GM12878 (cell line): Measurements from ENCODE around the gene GNL3. TPM values are rescaled to one million over a fixed set of nuclear protein-coding genes. Genes with fewer than 3 reads are reported as not detected.

Experiments used
- ATAC-seq: fragments of 200-7000 bp; cut with Tn5 transposase; 3 replicates; pipeline ENCODE4 v1.9.1; 2020; ENCODE audit warnings: mild to moderate bottlenecking, moderate library complexity
- Bru-seq: library from RNA; stranded (reverse); fragments of 400-500 nt; gene quantifications from one replicate; lab custom pipeline; 2021; lab: Mats Ljungman, UMichigan
- BruChase-seq, 2 experiments: library from RNA; stranded (reverse); fragments of 400-500 nt; gene quantifications; one replicate each; lab custom pipeline; 2021; lab: Mats Ljungman, UMichigan
- BruUV-seq: library from RNA; stranded (reverse); fragments of 400-500 nt; replicated peaks from 2 replicates; lab custom pipeline; 2021; lab: Mats Ljungman, UMichigan
- CTCF ChIA-PET: fragments of 300-600 bp; sonication (Branson Sonifier 250); formaldehyde crosslinking; extraction: SDS; loops from one replicate; lab custom pipeline; 2021; ENCODE audit warnings: inconsistent platforms; lab: Yijun Ruan, JAX
- POLR2A ChIA-PET: fragments of 350-600 bp; formaldehyde crosslinking; extraction: SDS; loops from one replicate; lab custom pipeline; 2021; ENCODE audit warnings: inconsistent platforms; lab: Charles Lee
- RAD21 ChIA-PET: fragments of 300-600 bp; sonication (Branson Sonifier 250); formaldehyde crosslinking; loops from one replicate; lab custom pipeline; 2023; ENCODE audit warnings: antibody characterized with exemption; ENCODE audit not compliant: unreplicated experiment; lab: Charles Lee
- SMC1A ChIA-PET: fragments of 300-600 bp; sonication (Branson Sonifier 250); formaldehyde crosslinking; loops from one replicate; lab custom pipeline; 2023; ENCODE audit not compliant: unreplicated experiment, uncharacterized antibody; lab: Charles Lee
- DNase-seq: peaks from one replicate; pipeline ENCODE4 v3.0.0-alpha.2; 2011; ENCODE audit warnings: low read depth, low spot score
- FAIRE-seq: peaks from 3 replicates; lab custom pipeline; 2011; peaks lifted over from hg19 to GRCh38; lab: Jason Lieb, UNC
- H2AFZ ChIP-seq: 2 replicates; pipeline ENCODE4 v1.6.0; 2011; ENCODE audit warnings: low read depth, low read length, control low read depth; ENCODE audit not compliant: control insufficient read depth
- H3K27ac ChIP-seq: 2 replicates; pipeline ENCODE4 v1.5.1; 2011; ENCODE audit warnings: control low read depth; ENCODE audit not compliant: control insufficient read depth, insufficient read depth
- H3K27me3 ChIP-seq, 2 experiments: replicated peaks in 1 of 2; 2 replicates each; pipeline versions ENCODE4 v1.6.0 to v1.6.1; 2011; ENCODE audit warnings: low read length in 1 of 2; ENCODE audit not compliant: control insufficient read depth in 2 of 2, insufficient read depth in 2 of 2
- H3K36me3 ChIP-seq, 2 experiments: 2 replicates each; pipeline ENCODE4 v1.5.1; 2011; ENCODE audit warnings: low read length in 1 of 2; ENCODE audit not compliant: control insufficient read depth in 2 of 2, insufficient read depth in 2 of 2
- H3K4me1 ChIP-seq: 2 replicates; pipeline ENCODE4 v1.6.1; 2011; ENCODE audit warnings: mild to moderate bottlenecking, low read length, moderate library complexity, mixed read lengths; ENCODE audit not compliant: control insufficient read depth, insufficient read depth
- H3K4me2 ChIP-seq: 2 replicates; pipeline ENCODE4 v1.6.0; 2011; ENCODE audit warnings: control low read depth; ENCODE audit not compliant: control insufficient read depth, insufficient read depth
- H3K4me3 ChIP-seq: fragments of 200-600 bp; sonication (generic); 2 replicates; pipeline ENCODE4 v1.5.1; 2016
- H3K79me2 ChIP-seq: 2 replicates; pipeline ENCODE4 v1.6.0; 2011; ENCODE audit warnings: low read length; ENCODE audit not compliant: control insufficient read depth, insufficient read depth
- H3K9ac ChIP-seq: 2 replicates; pipeline ENCODE4 v1.8.0; 2011; ENCODE audit warnings: low read length, control low read depth, mixed read lengths; ENCODE audit not compliant: control insufficient read depth, insufficient read depth
- H3K9me3 ChIP-seq: replicated peaks from 3 replicates; pipeline ENCODE4 v1.5.1; 2011; ENCODE audit warnings: mild to moderate bottlenecking, low read length; ENCODE audit not compliant: control insufficient read depth, insufficient read depth
- H4K20me1 ChIP-seq: 2 replicates; pipeline ENCODE4 v1.6.0; 2011; ENCODE audit not compliant: control insufficient read depth, insufficient read depth
- ATF7 ChIP-seq: fragments of 450-650 bp; IDR thresholded peaks from 2 replicates; pipeline ENCODE4 v1.6.1; 2016; ENCODE audit warnings: low read depth, mild to moderate bottlenecking
- BHLHE40 ChIP-seq, 2 experiments: fragments of 450-650 bp in 1 of 2; IDR thresholded peaks; 2 replicates each; pipeline ENCODE4 v1.6.1; 2011 to 2017; ENCODE audit warnings: low read depth in 2 of 2, borderline replicate concordance in 1 of 2, improper control_type of control experiment in 1 of 2, low read length in 1 of 2, mild to moderate bottlenecking in 1 of 2
- CHD1 ChIP-seq: IDR thresholded peaks from 2 replicates; pipeline ENCODE4 v1.6.1; 2012; ENCODE audit warnings: low read depth, low read length, improper control_type of control experiment
- EGR1 ChIP-seq, 2 experiments: IDR thresholded peaks; 1 replicate in 1 of 2; 2 replicates in 1 of 2; pipeline ENCODE4 v1.6.1; 2011 to 2012; ENCODE audit warnings: low read depth in 2 of 2, low read length in 2 of 2, borderline replicate concordance in 1 of 2, mild to moderate bottlenecking in 1 of 2, moderate library complexity in 1 of 2
- EP300 ChIP-seq, 2 experiments: fragments of 150-350 bp in 1 of 2; IDR thresholded peaks; 2 replicates each; pipeline ENCODE4 v1.6.1; 2011 to 2012; ENCODE audit warnings: low read depth in 2 of 2, low read length in 2 of 2, borderline replicate concordance in 1 of 2, improper control_type of control experiment in 1 of 2, inconsistent platforms in 1 of 2; ENCODE audit not compliant: control insufficient read depth in 1 of 2
- EZH2 ChIP-seq: IDR thresholded peaks from 2 replicates; pipeline ENCODE4 v1.6.1; 2012; ENCODE audit warnings: low read depth, mild to moderate bottlenecking, control low read depth, inconsistent platforms, low read length, borderline replicate concordance; ENCODE audit not compliant: control insufficient read depth
- FOXK2 ChIP-seq: fragments of 450-650 bp; IDR thresholded peaks from 2 replicates; pipeline ENCODE4 v1.6.1; 2017; ENCODE audit warnings: mild to moderate bottlenecking, moderate library complexity
- KLF5 ChIP-seq: fragments of 450-650 bp; IDR thresholded peaks from 2 replicates; pipeline ENCODE4 v1.6.1; 2014; ENCODE audit warnings: mild to moderate bottlenecking; ENCODE audit not compliant: partially characterized antibody
- RAD51 ChIP-seq: fragments of 450-650 bp; IDR thresholded peaks from 2 replicates; pipeline ENCODE4 v1.6.1; 2016; ENCODE audit warnings: moderate library complexity, mild to moderate bottlenecking, inconsistent platforms
- WGBS: methylation state at CpG from one replicate; pipeline ENCODE4 v1.1.6; 2016; ENCODE audit warnings: low lambda C conversion rate; ENCODE audit not compliant: insufficient replicate concordance, insufficient coverage; ENCODE audit errors: missing lambda C conversion rate; 5-methylcytosine and 5-hydroxymethylcytosine counted together
- in situ Hi-C: fragments of 300-500 bp; cut with MboI; formaldehyde crosslinking; loops from 9 replicates; pipeline ENCODE4 v1.14.3; 2018; ENCODE audit warnings: mixed read lengths
- intact Hi-C: fragments of 100-400 bp; cut with micrococcal nuclease; formaldehyde crosslinking; loops from one replicate; pipeline ENCODE4 v1.14.2; 2022; ENCODE audit not compliant: unreplicated experiment
- long read RNA-seq, 2 experiments: library from polyadenylated mRNA; unstranded; transcript quantifications; one replicate each; pipeline ENCODE4 v2.0.0, GENCODE V29; 2019 to 2020
- polyA minus RNA-seq, 3 experiments: library from RNA; depleted of rRNA, polyadenylated mRNA; stranded (reverse); fragments of >200 nt; gene quantifications; 2 replicates each; pipeline ENCODE4 v1.2.3, GENCODE V29; 2011
- polyA plus RNA-seq, 11 experiments: library from polyadenylated mRNA; depleted of rRNA in 4 of 11; unstranded in 6 of 11; stranded (reverse) in 5 of 11; fragments of >200 nt; fragmentation: Nextera tagmentation in 4 of 11; fragmentation: Illumina TruSeq in 1 of 11; extraction: Ambion mirVana in 4 of 11; extraction: Trizol in 1 of 11; gene quantifications; 1 replicate in 1 of 11; 2 replicates in 10 of 11; pipeline versions ENCODE4 v1.2.1 to v1.2.3, GENCODE V29; 2011 to 2016; ENCODE audit warnings: inconsistent platforms in 2 of 11, missing spikeins in 2 of 11, low read depth in 1 of 11
- total RNA-seq, 4 experiments: library from RNA; depleted of rRNA in 3 of 4; stranded (reverse); fragments of >200 nt in 3 of 4; fragmentation: Illumina TruSeq in 1 of 4; extraction: Trizol in 1 of 4; gene quantifications; 2 replicates each; pipeline versions ENCODE4 v1.2.1 to v1.2.3, GENCODE V29; 2013 to 2021
- TF ChIP-seq, protein P1 (sequence below): fragments of 450-650 bp; IDR thresholded peaks from 2 replicates; pipeline ENCODE4 v1.6.1; 2017; ENCODE audit warnings: borderline replicate concordance

Gene GNL3, protein sequence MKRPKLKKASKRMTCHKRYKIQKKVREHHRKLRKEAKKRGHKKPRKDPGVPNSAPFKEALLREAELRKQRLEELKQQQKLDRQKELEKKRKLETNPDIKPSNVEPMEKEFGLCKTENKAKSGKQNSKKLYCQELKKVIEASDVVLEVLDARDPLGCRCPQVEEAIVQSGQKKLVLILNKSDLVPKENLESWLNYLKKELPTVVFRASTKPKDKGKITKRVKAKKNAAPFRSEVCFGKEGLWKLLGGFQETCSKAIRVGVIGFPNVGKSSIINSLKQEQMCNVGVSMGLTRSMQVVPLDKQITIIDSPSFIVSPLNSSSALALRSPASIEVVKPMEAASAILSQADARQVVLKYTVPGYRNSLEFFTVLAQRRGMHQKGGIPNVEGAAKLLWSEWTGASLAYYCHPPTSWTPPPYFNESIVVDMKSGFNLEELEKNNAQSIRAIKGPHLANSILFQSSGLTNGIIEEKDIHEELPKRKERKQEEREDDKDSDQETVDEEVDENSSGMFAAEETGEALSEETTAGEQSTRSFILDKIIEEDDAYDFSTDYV
- 348 and 356 TPM in 2 replicates for total RNA-seq (2013; cell fraction: nucleolus; rRNA removed)
- 172 and 196 TPM in 2 replicates for total RNA-seq (2014; rRNA removed)
- 295 and 299 TPM in 2 replicates for total RNA-seq (2014; rRNA removed; fragmentation: Illumina TruSeq; extraction: Trizol)
- 164 and 173 TPM in 2 replicates for total RNA-seq (2021)
- polyA plus RNA-seq (2011; ENCODE audit: low read depth) = 93.6 TPM
- 176 and 225 TPM in 2 replicates for polyA plus RNA-seq (2011; rRNA removed)
- polyA plus RNA-seq (2011; cell fraction: cytosol; rRNA removed) = 58.9 and 72.0 TPM in 2 replicates
- 257 and 308 TPM in 2 replicates for polyA plus RNA-seq (2011; cell fraction: nucleus; rRNA removed)
- 119 and 126 TPM in 2 replicates for polyA plus RNA-seq (2012)
- polyA plus RNA-seq (2014; fragmentation: Illumina TruSeq; extraction: Trizol) = 368 and 479 TPM in 2 replicates
- polyA plus RNA-seq (2014; fragmentation: Nextera tagmentation; extraction: Ambion mirVana) = 100 to 1,000 TPM; 246 to 274 TPM
- polyA plus RNA-seq (2014; rRNA removed) = 173 and 201 TPM in 2 replicates
- polyA plus RNA-seq (2016; fragmentation: Nextera tagmentation; extraction: Ambion mirVana) = 100 to 1,000 TPM; 267 to 271 TPM
- 71.8 and 90.1 TPM in 2 replicates for polyA minus RNA-seq (2011; rRNA and poly(A)+ RNA removed)
- polyA minus RNA-seq (2011; cell fraction: cytosol; rRNA and poly(A)+ RNA removed) = 27.4 and 37.8 TPM in 2 replicates
- polyA minus RNA-seq (2011; cell fraction: nucleus; rRNA and poly(A)+ RNA removed) = 101 and 145 TPM in 2 replicates
- percentile 99 among the genes with signal in this experiment for Bru-seq, nascent RNA
- BruChase-seq, experiment 1, labeled RNA remaining after a 6-hour chase = percentile 99 among the genes with signal in this experiment
- percentile 99 among the genes with signal in this experiment for BruChase-seq, experiment 2, labeled RNA remaining after a 2-hour chase
- long read RNA-seq, experiment 1, transcript GNL3-202 (15 exons, 2,040 nt) = major isoform, 165 of 204 reads
- long read RNA-seq, experiment 1, partial matches to known transcripts = 9 of 204 reads
- long read RNA-seq, experiment 1, other reads (novel, unspliced or antisense) = 23 of 204 reads
- long read RNA-seq, experiment 2, transcript GNL3-211 (14 exons, 2,118 nt) = minor isoform, 30 of 1,717 reads
- long read RNA-seq, experiment 2, transcript GNL3-201 (15 exons, 2,041 nt) = minor isoform, 19 of 1,717 reads
- long read RNA-seq, experiment 2, transcript GNL3-202 (15 exons, 2,040 nt) = major isoform, 1,035 of 1,717 reads
- long read RNA-seq, experiment 2, transcript GNL3-204 (4 exons, 597 nt) = minor isoform, 6 of 1,717 reads
- long read RNA-seq, experiment 2, partial matches to known transcripts = 451 of 1,717 reads
- long read RNA-seq, experiment 2, other reads (novel, unspliced or antisense) = 173 of 1,717 reads

DNA sequence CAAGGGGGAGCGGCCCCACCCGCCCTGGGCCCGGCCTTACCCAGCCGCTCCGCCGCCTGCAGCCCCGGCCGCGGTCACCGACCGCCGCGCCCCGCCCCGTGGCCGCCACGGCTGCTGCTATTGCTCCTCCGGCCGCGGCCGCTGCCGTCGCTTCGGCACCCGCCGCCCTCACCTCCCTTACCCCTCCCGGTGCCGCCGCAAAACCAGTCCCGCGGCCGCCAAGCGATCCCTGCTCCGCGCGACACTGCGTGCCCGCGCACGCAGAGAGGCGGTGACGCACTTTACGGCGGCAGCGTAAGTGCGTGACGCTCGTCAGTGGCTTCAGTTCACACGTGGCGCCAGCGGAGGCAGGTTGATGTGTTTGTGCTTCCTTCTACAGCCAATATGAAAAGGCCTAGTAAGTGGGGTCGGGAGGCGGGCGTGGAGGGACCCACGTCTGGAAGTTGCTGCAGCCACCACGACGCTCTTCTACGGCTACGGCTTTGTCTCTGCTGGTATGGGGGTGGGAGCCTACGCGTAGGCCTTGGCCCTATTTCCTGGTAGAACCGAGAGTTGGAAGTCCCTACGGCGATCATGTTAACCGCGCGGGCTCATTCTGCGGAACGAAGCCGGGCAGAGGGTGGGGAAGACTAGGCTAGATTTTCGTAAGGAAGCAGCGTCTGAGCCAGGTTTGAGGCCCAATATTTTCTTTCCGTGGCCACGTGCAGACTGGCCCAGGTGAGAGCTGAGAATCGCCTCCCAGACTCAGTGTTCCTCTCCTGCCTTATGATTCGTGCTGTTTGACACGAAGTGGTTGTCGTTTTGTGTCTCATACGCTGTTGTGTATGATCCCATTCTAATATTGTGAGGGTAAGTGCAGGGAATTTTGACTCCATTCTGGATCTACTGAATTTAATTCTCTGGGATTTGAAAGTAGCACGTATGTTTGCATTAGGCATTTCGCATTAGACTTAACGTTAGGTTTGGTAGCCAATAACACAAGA lies at the start of gene GNL3, which contains the start of gene PBRM1:
Gene GNL3 (plus strand): TSS at position 324 of the 983 bp plus-strand sequence. CDS start 61 bp downstream, at position 385.
Gene PBRM1 (minus strand): TSS at position 205 of the 983 bp plus-strand sequence.
- POLR2A ChIA-PET = interaction anchor here (0.5 to 4.1 kb wide), 9 partner anchors 11 to 150 kb away, joined by 3 to 20 read pairs (median 5); partner anchors contain the start of genes GLT8D1, SPCS1 and UQCC5
- in situ Hi-C loops (no loop called here), intact Hi-C loops (loop anchor here (1.0 to 10.0 kb wide), 3 partner anchors 15 to 231 kb away; partner anchors contain the start of genes GLT8D1, NISCH and TNNC1)
- peaks cover 30% of the 10 kb centered on the region for H3K4me1 ChIP-seq
- peak within 1 kb of the TSS; percentile 98 for H3K9ac ChIP-seq
- no peaks in the 10 kb centered on the region for H3K9me3 ChIP-seq
- peak within 1 kb of the TSS; percentile 67 for H2AFZ ChIP-seq
- BruUV-seq = TSS peak; percentile 67
- peak within 1 kb of the TSS; percentile 90 for H3K27ac ChIP-seq
- H3K4me2 ChIP-seq = peak within 1 kb of the TSS; percentile 95
- FAIRE-seq (peak; percentile 23), ATAC-seq (peak; percentile 74), DNase-seq (peak; percentile 82)
- no peaks in the 10 kb centered on the region for H3K27me3 ChIP-seq
- SMC1A ChIA-PET = interaction anchor here (1.0 to 1.9 kb wide), 5 partner anchors 11 to 83 kb away, joined by 3 to 8 read pairs (median 4); no protein-coding TSS in a partner anchor
- peaks cover 93% of the 10 kb centered on the region for H3K79me2 ChIP-seq
- WGBS = 1% methylated on average over 59 of the region's 82 CpGs
- CTCF ChIA-PET = interaction anchor here (1.0 to 1.2 kb wide), 2 partner anchors 11 to 113 kb away, joined by 3 read pairs; no protein-coding TSS in a partner anchor
- RAD21 ChIA-PET = interaction anchor here (0.8 to 1.4 kb wide), 4 partner anchors 11 to 150 kb away, joined by 3 to 4 read pairs (median 3); partner anchors contain the start of gene UQCC5
- H3K36me3 ChIP-seq = peaks cover 10 to 38% of the 10 kb centered on the region in 2 experiments
- peak within 1 kb of the TSS; percentile 91 for H3K4me3 ChIP-seq
- H4K20me1 ChIP-seq = no peaks in the 10 kb centered on the region
- TF ChIP-seq CHD1 (no peak), KLF5 (peak; percentile 60), BHLHE40 (IDR thresholded peaks at IDR 0.05; ENCODE audit: borderline replicate concordance in 1 of 2, low read depth in 2 of 2, low read length in 1 of 2) (peak; percentile 67 to 87; a peak in 3 of 4 replicates), ATF7 (peak; percentile 37; the same call in 1 of the 2 replicates), FOXK2 (no peak), EGR1 (IDR thresholded peaks at IDR 0.05; ENCODE audit: borderline replicate concordance in 1 of 2, low read depth in 2 of 2, low read length in 2 of 2) (peak; percentile 14 to 99; a peak in 1 of 3 replicates), RAD51 (peak; percentile 25; the same call in 1 of the 2 replicates), EP300 (IDR thresholded peaks at IDR 0.05; ENCODE audit: borderline replicate concordance in 1 of 2, control insufficient read depth in 1 of 2, low read depth in 2 of 2, low read length in 2 of 2) (no peak), EZH2 (no peak)
- TF ChIP-seq, protein P1, sequence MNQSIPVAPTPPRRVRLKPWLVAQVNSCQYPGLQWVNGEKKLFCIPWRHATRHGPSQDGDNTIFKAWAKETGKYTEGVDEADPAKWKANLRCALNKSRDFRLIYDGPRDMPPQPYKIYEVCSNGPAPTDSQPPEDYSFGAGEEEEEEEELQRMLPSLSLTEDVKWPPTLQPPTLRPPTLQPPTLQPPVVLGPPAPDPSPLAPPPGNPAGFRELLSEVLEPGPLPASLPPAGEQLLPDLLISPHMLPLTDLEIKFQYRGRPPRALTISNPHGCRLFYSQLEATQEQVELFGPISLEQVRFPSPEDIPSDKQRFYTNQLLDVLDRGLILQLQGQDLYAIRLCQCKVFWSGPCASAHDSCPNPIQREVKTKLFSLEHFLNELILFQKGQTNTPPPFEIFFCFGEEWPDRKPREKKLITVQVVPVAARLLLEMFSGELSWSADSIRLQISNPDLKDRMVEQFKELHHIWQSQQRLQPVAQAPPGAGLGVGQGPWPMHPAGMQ = no peak
